Liver (tissue), 3 donors: ENCODE data around the gene ADGRG3.

Experiments
- FOXA1 ChIP-seq: IDR thresholded peaks from 2 replicates; pipeline ENCODE4 v1.6.1; 2016; ENCODE audit warnings: antibody characterized with exemption
- GABPA ChIP-seq, 2 donors: IDR thresholded peaks in 1 of 2; conservative IDR thresholded peaks in 1 of 2; 2 replicates each; pipeline ENCODE4 v1.6.1; 2016; ENCODE audit warnings: antibody characterized with exemption in 2 of 2, mild to moderate bottlenecking in 1 of 2, moderate library complexity in 1 of 2
- MAX ChIP-seq: IDR thresholded peaks from 2 replicates; pipeline ENCODE4 v1.6.1; 2016; ENCODE audit warnings: antibody characterized with exemption
- RAD21 ChIP-seq, 2 donors: IDR thresholded peaks; 2 replicates each; pipeline ENCODE4 v1.6.1; 2016; ENCODE audit warnings: antibody characterized with exemption in 2 of 2, mild to moderate bottlenecking in 2 of 2
- RXRA ChIP-seq, 2 donors: IDR thresholded peaks; 2 replicates each; pipeline ENCODE4 v1.6.1; 2017 to 2018; ENCODE audit warnings: antibody characterized with exemption in 2 of 2, mild to moderate bottlenecking in 1 of 2
- SP1 ChIP-seq: IDR thresholded peaks from 2 replicates; pipeline ENCODE4 v1.6.1; 2018; ENCODE audit warnings: antibody characterized with exemption, mild to moderate bottlenecking
- TAF1 ChIP-seq: conservative IDR thresholded peaks from 2 replicates; pipeline ENCODE4 v1.6.1; 2016; ENCODE audit warnings: antibody characterized with exemption, mild to moderate bottlenecking
- YY1 ChIP-seq: IDR thresholded peaks from 2 replicates; pipeline ENCODE4 v1.6.1; 2016; ENCODE audit warnings: antibody characterized with exemption, mild to moderate bottlenecking
- TF ChIP-seq, protein P1 (sequence below): fragments of 150-350 bp; IDR thresholded peaks from 2 replicates; pipeline ENCODE4 v1.5.1; 2017; ENCODE audit warnings: improper control_type of control experiment, low read depth, low read length; ENCODE audit not compliant: missing input control
- TF ChIP-seq, protein P2 (sequence below): IDR thresholded peaks from 2 replicates; pipeline ENCODE4 v1.6.1; 2016; ENCODE audit warnings: antibody characterized with exemption
- donor health status: healthy.
- donor health status: healthy.

GRCh38 chr16:57645169-57645568 lies 22.9 kb upstream of the ADGRG3 start:
- TF ChIP-seq, protein P1, sequence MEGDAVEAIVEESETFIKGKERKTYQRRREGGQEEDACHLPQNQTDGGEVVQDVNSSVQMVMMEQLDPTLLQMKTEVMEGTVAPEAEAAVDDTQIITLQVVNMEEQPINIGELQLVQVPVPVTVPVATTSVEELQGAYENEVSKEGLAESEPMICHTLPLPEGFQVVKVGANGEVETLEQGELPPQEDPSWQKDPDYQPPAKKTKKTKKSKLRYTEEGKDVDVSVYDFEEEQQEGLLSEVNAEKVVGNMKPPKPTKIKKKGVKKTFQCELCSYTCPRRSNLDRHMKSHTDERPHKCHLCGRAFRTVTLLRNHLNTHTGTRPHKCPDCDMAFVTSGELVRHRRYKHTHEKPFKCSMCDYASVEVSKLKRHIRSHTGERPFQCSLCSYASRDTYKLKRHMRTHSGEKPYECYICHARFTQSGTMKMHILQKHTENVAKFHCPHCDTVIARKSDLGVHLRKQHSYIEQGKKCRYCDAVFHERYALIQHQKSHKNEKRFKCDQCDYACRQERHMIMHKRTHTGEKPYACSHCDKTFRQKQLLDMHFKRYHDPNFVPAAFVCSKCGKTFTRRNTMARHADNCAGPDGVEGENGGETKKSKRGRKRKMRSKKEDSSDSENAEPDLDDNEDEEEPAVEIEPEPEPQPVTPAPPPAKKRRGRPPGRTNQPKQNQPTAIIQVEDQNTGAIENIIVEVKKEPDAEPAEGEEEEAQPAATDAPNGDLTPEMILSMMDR: no peak
- TF ChIP-seq SP1 (no peak), YY1 (no peak), MAX (no peak), RAD21 (IDR thresholded peaks at IDR 0.05) (no peak), RXRA (IDR thresholded peaks at IDR 0.05) (no peak), GABPA (IDR thresholded peaks at IDR 0.05 in 1 of 2, conservative IDR thresholded peaks at IDR 0.05 in 1 of 2) (no peak), FOXA1 (no peak), TAF1 (no peak)
- TF ChIP-seq, protein P2, sequence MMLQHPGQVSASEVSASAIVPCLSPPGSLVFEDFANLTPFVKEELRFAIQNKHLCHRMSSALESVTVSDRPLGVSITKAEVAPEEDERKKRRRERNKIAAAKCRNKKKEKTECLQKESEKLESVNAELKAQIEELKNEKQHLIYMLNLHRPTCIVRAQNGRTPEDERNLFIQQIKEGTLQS: no peak
